ENCODE measurements around the gene LPAR5.

LPAR5 gene

DNA sequence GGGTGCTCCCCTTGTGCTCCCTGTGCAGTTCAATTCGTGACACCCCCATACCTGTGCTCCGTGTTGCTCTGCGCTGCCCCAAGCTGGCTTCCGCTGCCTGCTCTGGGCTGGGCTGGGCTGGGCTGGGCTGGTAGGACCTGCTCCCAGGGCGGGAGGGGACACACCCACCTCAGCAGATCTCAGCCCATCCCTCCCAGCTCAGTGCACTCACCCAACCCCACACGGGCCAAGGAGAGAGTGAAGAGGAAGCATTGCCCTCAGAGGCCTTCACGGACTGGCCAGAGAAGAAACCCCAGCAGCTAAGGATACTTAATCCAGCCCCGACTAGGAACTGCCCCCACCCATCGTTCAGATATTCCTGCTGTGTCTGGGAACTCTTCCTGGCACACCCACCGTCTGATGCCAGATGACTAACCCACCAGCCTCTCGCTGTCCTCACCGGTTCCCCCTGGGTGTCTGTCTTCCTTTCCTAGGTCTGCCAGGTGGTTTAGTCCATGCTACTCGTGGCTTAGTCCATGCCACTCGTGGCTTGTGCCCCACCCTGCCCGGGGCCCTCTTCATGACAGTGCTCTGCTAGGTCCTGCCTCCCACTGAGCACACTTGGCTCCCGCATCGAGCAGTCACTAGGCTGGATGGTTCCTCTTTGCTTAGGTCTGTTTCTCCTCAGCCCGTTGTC lies at the start of gene LPAR5:
Gene LPAR5, minus strand, starts transcription at position 104 of the 676 bp plus-strand sequence. CDS start 14,711 bp downstream, outside the sequence.
- no peak for DNase-seq

DNA sequence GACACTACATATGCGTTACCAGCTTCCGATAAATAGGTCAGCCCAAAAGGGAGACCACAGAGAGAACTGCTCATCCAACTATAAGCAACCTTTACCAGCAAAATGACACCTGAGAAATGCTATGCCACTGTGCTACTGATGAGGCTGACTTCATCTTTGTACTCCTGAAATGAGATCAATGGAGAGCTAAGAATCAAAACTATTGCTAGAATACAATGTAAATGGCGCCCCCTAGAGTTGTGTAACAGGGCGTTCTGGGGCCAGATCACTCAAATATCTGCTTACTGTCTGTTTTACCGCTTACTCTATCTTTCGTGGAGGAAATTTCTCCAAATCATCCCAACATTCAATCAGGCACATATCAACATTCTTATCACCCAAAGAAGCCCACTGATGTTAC lies 48.9 kb upstream of the LPAR5 start:
- peak; percentile 32 for DNase-seq

DNA sequence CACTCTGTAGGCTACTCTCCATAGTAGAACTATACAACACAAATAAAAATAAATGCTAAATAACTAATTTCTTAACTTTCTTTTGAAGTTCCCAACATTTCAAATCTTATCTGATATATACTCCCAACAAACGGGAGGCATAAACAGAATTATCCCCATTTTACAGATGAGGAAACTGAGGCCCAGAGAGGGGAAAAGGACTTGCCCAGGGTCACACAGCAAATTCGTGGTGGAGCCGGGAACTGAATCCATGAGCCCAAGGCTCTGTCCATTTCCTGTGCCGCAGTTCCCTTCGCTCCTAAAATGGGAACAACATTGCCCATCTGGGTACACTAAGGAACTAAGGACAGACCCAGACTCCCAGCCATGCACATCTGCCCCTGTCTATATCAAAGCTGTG lies 41.2 kb upstream of the LPAR5 start:
- no peak for DNase-seq

DNA sequence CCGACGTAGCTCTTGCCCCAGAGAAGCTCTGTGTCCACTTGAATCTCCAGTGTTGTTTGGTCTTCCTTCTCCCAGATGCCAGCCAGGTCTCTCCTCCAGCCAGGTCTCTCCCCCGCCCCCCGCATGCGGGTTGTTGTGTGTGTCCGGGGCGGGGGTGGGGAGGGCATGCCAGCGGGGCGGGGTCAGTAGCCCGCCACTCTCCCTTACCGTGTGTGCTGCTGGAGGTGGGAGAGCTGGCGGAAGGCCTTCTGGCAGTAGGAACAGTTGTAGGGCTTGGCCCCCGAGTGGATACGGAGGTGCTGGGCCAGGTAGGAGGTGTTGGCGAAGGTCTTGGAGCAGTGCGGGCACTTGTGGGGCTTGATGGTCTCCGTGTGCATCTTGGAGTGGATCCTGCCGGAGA lies 36.4 kb upstream of the LPAR5 start:
- no peak for DNase-seq

DNA sequence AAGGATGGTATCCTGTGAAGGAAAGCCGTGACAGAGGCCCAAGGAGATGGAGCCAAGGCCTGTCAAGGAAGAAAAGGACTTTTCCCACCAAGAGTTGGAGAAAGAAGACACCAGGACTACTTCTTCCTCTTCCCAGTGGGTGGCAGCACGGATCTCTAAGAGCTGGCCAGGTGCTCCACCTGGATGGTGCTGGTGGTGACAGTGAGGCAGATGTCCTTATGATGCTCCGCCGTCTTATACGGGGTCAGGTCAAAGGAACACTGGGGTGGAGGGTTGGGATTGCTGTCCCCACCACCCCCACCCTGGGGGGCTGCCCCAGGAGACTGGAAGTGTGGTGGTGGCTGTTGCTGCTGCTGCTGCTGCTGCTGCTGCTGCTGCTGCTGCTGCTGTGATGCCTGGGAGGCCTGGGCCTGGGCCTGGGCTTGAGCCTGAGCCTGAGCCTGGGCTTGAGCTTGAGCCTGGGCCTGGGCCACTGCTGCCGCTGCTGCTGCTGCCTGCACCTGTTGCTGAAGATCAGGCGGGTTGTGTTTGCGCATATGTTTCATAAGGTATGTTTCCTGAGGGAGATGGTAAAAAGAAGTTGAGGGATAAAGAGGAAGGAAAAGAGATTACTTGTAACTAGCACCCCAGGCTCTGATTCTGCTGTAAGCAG lies 31.9 kb upstream of the LPAR5 start:
- DNase-seq = no peak

DNA sequence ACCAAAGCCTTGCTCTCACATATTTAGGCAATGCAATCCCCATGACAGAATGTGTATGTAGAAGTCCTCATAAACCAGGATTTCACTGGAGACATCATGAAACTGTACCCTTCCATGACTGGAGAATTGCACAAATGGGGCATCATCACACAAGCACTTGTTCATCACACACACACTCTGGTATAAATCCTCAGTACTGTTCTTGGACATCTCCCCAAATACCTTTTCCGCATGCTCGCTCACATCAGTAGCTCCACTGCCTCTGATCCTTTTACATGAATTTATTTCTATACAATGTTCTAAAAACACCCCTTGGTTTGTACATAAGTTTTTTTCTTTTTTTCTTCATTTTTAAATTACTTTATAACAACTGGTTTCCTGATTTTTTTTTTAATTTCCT lies 30.5 kb upstream of the LPAR5 start:
- no peak for DNase-seq

DNA sequence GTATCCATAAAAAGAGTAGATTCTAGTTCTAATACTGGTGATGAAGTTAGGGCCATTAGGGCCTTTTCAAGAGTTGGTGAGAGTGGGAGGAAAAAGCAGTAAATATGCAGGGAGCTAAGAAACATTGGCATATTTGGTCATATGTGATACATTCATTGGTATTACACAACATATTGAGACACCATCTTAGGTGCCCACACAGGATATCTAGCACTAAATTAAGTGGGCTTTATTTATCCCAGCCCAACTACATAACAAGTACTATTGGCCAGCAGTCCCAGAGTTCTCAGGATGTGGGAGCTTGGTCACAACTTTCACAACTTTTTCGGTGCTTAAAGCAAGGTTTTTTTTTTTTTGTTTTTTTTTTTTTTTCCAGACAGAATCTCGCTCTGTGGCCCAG lies 29.1 kb upstream of the LPAR5 start:
- DNase-seq = no peak

DNA sequence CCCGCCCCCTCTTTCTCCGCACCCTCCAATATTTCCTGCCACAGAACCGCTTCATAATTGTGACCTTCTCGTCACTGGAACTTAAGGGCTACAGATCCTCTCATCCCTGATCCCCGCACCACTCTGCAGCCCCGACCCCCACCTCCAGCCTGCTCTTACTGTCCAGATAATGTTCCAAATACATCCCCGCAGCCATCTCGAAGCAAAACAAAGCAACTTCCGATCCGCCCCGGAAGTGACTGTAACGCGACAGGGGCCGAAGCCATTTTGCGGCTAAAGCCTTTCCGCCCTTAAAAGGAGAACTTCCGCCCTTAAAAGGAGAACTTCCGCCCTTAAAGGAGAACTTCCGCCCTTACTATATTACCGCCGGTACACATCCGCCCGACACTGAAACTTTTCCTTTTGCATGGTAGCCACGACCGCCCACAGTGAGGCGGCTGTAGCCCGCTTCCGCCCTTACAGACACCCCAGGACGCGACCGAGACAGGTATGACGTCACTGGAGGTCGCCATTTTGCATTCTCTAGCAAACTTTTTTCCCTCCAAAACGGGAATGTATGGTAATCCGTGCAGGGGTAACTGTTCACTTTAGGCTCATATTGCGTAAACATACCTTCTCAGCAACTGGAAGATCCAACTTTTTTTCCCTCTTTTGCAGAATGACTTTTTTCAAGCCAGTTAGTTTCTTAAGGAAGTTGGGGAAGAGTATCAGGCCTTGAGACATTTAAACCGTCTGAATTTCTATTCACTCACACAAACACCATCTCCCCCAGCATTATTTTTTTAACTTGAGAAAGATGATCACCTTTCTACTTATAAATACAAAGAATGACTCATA lies 27.4 kb upstream of the LPAR5 start, which contains the start of gene ING4:
Gene ING4, minus strand, starts transcription at position 214 of the 837 bp plus-strand sequence. Its CDS starts 18 bp downstream, at position 196.
- peak; percentile 99 for DNase-seq

DNA sequence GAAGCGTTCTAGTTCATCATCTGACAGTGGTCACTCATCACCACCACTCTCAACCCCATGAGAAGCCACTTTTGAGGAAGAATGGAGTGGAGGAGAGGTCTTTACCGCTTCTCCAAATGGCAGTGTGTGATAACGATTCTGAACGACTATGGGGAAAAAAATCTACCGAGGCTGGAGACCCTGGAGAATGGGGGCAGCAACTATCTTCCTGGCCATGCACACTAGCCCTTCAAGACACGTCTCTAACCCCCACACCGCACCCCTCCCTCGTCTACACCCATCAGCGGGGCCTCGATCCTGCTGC lies 26.8 kb upstream of the LPAR5 start:
- no peak for DNase-seq

DNA sequence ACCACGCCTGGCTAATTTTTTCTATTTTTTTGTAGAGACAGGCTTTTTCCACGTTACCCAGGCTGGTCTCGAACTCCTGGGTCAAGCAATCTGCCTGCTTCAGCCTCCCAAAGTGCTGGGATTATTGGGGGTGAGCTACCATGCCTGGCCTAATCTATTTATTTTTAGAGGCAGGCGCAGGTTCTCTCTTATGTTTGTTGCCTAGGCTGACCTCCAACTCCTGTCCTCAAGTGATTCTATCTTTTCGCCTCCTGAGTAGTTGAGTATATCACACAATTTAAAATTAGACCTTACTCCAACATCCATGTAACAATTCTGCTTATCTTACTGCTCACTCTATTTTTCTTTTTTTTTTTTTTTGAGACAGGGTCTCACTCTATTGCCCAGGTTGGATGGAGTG lies 18.2 kb upstream of the LPAR5 start:
- no peak for DNase-seq

DNA sequence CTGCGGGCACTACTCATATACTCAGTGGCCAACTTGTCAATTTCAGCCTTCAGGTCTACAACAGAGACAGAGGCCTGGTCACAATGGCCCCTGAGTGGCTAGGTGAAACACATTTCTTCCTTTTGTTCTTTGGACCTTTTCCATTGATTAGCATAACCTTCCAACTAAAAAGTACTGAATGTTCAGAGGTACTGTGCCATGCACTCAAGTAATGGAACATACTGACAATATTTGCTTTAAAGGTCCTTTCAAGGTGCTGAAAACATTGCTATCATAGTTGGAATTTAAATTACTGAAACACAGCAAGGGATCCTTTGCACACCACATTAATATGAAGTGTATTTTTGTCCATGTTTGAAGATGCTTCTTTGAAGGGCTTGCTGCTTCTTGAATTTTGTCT lies 17.6 kb upstream of the LPAR5 start:
- DNase-seq = no peak

DNA sequence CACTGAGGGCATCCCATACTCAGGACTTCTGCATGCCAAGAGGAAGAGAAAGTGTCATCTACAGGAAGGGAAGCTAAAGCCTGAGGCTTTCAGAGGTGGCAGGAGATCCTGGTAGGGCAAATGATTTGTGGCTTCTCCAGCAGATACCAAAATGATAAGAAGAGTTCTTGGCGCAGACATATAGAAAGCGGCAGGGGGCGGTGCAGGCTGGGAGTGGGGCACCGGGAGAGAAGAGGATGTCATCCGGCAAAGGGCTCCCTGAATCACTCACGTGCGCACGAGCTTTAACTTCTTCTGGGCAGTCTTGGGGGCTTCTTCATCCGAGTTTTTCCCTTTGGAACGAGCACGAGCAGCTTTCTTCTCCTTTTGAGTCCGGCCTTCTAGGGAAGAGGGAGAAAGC lies 16.6 kb upstream of the LPAR5 start:
- DNase-seq = no peak

DNA sequence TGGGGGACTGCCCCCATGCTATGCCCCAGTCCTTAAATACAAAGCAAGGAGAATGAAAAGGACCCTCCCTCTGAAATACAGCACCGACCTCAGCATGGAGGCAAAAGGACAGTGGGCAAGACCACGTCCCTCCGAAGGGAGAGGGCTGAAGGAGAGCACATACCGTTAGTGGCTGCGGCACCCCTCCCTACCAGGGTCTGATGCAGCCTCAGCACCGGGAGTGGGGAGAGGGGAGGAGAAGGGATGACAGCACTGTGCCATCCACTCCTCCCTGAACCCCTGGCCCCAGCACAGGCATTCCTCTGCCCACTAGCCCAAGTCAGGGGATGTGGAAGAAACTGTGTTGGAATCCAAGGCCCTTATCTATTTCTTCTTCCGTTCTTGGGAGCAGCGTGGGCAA lies 15.1 kb upstream of the LPAR5 start:
- DNase-seq = no peak

DNA sequence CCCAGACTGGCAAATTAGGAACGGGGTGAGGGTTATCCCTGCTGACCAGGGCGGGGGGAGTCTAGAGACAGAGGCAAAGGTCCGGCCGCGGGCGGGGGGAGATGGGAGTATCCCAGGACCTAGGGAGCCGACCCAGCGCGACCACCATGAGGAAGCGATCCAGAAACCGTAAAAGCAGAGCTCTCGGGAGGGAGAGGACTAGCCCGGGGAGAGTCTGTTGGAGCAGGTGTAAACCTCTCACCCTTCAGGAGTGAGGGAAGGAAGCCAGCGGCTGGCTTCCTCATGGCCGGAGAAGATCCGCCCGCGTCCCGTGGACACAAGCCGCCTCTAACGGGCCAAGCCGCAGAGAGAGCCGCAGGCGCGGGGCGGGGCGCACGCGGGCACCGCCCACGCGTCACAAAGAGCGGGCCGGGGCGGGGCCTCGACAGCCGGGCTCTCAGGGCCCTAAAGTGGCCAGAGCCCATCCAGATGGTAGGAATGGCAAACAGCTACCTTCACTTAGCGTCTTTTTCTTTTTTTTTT lies 11.4 kb upstream of the LPAR5 start, which contains the start of gene ACRBP:
Gene ACRBP, minus strand, starts transcription at position 350 of the 522 bp plus-strand sequence. Its CDS starts 66 bp downstream, at position 284.
- peak; percentile 69 for DNase-seq

DNA sequence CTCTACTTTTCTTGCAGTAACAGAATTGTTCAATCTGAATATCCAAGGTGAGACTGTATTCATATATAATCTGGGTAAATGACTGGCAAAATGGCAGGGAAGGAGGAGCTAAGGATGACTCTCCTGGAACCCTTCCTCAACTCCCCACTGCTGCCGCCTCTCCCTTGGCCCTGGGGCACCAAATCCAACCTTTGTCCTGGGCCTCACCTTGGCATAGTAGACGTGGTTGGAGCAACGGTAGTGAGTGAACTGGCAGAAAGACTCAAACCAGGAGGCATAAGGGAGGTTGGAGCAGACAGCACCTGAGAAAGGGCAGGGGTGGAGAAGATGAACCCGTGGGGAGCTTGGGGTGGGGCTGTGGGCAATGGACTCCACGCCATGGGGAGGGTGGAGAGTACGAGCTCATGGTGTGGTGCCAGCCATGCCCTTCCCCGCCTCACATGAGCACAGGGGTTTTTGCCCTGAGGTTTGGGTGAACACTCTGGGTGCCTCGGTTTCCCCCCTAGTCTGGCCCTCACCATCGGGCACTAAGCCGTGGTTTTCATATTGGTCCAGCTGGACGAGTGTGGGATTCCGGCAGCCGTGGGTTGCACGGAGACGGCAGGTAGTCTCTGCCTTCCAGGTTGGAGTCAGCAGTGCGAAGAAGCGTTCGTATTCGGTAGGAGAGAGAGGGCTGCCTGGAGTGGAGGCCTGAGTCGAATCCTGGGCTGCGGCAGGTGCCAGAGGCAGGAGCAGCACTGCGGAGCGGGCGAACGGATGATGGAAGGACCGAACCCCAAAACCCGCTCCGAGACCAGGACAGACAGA lies 10.7 kb upstream of the LPAR5 start:
- DNase-seq = no peak

DNA sequence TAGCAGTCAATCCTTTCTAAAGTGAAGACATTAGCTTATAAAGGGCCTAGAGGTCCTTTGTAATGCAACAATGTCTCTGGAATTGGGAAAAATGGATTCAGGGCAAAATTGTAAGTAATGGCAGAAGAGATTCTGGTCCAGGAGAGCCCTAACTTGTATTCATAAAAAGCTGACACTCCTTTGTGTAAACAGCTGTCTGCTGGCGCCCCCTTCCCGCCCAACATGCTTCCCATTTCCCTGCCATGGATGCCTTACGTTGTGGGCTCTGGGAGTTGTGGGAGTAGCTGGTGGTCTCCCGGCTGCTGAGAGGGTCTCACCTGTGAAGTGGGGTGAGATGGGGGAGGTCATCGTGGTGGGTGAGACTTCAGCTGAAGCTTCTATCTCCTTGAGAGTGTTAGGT lies 9.1 kb upstream of the LPAR5 start:
- DNase-seq = no peak

DNA sequence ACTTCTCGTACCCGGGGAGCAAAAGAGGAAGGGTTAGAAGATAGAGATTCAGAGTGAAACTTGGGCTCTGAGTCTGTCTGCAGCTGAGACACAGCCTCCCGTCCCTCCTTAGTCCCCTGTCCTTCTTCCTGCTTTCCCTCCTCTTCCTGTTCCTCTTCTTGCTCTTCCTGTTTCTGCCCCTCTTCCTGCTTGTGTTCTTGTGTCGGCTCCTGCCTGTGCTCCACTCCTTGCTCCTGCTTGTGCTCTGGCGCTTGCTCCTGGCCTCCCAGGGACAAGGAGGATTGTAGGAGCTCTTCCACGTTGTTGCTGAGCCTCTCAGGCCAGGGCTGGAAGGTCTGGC lies 8.5 kb upstream of the LPAR5 start:
- DNase-seq = no peak

DNA sequence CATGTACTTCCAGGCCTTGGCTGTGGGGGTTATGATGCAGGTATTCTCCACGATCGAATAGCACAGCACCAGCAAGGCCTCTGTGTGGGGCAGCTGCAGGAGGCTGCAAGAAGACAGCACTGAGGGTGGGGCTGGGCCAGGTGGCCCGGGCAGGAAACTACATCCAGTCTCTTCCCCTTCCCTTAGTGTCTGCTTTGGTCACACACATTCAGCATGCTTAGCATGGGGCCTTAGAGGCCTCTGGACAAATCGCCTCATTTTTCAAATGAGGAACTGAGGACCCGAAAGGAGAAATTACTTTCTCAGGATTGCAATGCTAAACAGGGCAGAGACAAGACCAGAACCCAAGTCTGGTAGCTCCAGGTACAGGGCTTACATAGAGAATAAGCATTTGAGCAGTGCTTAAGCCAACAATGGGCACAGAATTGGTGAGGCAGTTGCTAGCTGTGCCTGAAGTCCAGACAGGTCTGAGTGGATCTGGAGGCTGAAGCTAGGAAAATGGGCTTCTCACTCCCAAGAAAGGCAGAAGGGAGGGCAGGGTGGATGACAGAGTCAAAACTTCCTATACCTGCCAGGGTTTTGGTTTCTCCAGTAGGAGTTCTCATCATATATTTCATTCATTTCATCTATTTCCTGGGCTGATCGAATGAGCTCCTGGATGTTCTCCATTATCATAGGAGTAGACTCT lies 8.0 kb upstream of the LPAR5 start:
- no peak for DNase-seq

DNA sequence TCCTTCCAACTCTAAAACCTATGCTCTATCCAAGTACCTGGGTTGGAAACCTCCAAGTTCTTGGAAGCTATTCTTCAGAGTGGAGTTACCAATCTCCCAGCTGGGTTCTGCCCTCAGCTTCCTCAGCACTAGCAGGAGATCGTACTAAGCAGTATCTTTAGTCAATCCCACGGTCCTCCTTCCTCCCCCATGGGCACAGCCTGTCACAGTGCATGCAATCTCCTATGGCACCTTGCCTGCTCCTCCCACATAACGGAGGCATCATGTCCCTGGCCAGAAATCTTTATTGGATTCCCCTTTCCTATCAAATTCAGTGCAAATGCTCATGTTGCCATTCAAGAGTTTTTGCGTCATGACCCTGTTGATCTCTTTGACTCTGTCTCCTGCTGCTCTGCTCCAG lies 5.4 kb upstream of the LPAR5 start:
- no peak for DNase-seq

DNA sequence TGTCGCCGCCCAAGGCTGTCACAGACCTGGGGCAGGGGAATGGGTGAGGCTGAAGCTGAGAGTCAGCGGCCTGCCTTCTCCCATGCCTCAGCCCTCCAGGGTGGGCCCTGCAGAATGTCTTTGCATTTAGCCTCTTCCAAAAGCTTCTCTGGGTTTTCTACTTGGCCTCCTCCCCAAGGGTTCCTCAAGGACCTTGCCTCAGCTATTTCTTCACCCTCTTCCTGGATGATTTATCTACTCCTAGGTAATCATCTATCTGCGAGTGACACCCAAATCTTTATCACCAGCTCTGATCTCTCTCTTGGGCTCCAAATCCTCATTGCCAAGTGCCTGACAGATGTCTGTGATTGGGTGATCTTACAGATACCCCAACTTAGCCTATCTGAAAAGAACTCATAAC lies 4.7 kb upstream of the LPAR5 start:
- DNase-seq = no peak

DNA sequence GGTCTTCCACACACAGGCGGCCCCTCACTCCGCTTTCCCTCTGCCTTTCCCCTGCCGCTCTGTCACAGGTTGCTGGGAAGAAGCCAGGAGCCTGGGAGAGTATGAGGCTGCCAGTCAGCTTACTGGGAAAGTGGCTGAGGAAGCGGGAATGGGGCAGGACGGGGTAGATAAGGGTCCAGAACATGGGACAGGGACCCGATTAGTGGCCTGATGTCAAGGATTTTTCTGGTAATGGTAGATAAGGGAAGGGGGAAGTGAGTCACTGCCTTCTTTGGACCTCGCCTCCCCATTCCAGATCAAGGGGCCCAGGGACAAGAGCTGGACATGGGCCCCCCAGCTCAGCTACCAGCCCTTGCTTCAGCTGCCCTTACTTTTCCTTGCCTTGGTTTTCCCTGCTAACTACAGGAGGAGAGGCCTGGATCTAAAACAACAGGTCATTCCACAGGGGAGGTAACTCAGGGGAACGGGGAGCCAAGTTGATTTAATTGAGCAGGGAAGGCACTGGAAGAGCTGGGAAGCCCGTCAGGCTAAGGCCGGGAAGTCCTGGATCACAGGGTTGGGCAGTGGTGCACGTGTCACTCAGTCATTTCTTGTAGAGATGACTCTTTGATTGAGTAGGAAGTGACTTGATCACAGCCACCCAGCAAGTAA lies 3.5 kb upstream of the LPAR5 start:
- no peak for DNase-seq

DNA sequence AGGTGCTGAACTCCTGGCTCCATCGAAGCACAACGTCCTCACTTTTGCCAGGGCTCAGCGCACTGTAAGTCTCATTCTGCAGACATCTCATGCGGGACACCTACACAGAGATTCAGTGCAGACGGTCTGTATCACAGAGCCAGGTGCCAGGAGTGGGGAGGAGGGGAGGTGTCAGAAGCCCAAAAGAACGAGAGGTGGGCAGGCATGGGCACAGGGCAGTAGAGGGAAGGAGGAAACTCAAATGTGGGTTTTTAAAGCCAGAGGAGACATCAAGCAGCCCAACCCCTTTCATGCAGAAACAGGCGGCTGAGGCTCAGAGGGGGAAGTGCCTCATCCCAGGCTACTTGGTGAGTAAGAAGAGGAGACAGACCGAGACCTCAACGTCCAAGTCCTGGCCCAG lies 2.5 kb upstream of the LPAR5 start:
- DNase-seq = no peak
